Loucy (cell line): Measurements from ENCODE around the gene NXPH1.
A peak's percentile ranks its signal among the peaks of the same experiment; 100 is the strongest.

Source experiments
- H2AFZ ChIP-seq: fragments of 200-600 bp; sonication (generic); 2 replicates; pipeline ENCODE4 v1.6.0; 2016; ENCODE audit warnings: antibody characterized with exemption, mild to moderate bottlenecking, low read length, moderate library complexity
- H3F3A ChIP-seq: fragments of 200-600 bp; 2 replicates; pipeline ENCODE4 v1.6.0; 2016; ENCODE audit warnings: antibody characterized with exemption, low read depth, mild to moderate bottlenecking
- H3K27me3 ChIP-seq: fragments of 200-600 bp; sonication (generic); 2 replicates; pipeline ENCODE4 v1.6.1; 2014; ENCODE audit warnings: low read length, mild to moderate bottlenecking; ENCODE audit not compliant: insufficient read depth, poor library complexity, severe bottlenecking
- H3K36me3 ChIP-seq: fragments of 200-600 bp; sonication (generic); 2 replicates; pipeline ENCODE4 v1.6.1; 2016; ENCODE audit warnings: low read length; ENCODE audit not compliant: insufficient read depth
- H3K4me1 ChIP-seq: fragments of 200-600 bp; sonication (generic); 2 replicates; pipeline ENCODE4 v1.5.1; 2014; ENCODE audit warnings: low read length, mild to moderate bottlenecking; ENCODE audit not compliant: insufficient read depth, poor library complexity, severe bottlenecking
- H3K4me2 ChIP-seq: fragments of 200-600 bp; sonication (generic); 2 replicates; pipeline ENCODE4 v1.6.0; 2014; ENCODE audit warnings: antibody characterized with exemption, low read length, low read depth, mild to moderate bottlenecking; ENCODE audit not compliant: poor library complexity, severe bottlenecking
- H3K4me3 ChIP-seq: fragments of 200-600 bp; sonication (generic); 2 replicates; pipeline ENCODE4 v1.5.1; 2014; ENCODE audit warnings: low read length, mild to moderate bottlenecking, mixed read lengths; ENCODE audit not compliant: poor library complexity, severe bottlenecking
- H3K79me2 ChIP-seq: fragments of 200-600 bp; sonication (generic); 2 replicates; pipeline ENCODE4 v1.6.1; 2014; ENCODE audit warnings: low read length; ENCODE audit not compliant: insufficient read depth
- H3K9ac ChIP-seq: fragments of 200-600 bp; sonication (generic); 2 replicates; pipeline ENCODE4 v1.6.0; 2014; ENCODE audit warnings: mild to moderate bottlenecking, low read depth, low read length, moderate library complexity; ENCODE audit not compliant: poor library complexity, severe bottlenecking
- H3K9me2 ChIP-seq: fragments of 200-600 bp; sonication (generic); replicated peaks from 2 replicates; pipeline ENCODE4 v1.6.1; 2016; ENCODE audit warnings: low read depth, low read length, mixed read lengths
- H3K9me3 ChIP-seq: fragments of 200-600 bp; sonication (generic); 2 replicates; pipeline ENCODE4 v1.6.1; 2014; ENCODE audit warnings: mild to moderate bottlenecking, antibody characterized with exemption, low read length, low read depth; ENCODE audit not compliant: insufficient read depth
- H4K20me1 ChIP-seq: fragments of 200-600 bp; sonication (generic); 2 replicates; pipeline ENCODE4 v1.6.0; 2014; ENCODE audit warnings: antibody characterized with exemption, low read length, mild to moderate bottlenecking; ENCODE audit not compliant: insufficient read depth, poor library complexity, severe bottlenecking
- EZH2phosphoT487 ChIP-seq: fragments of 200-600 bp; IDR thresholded peaks from 2 replicates; pipeline ENCODE4 v1.6.1; 2018; ENCODE audit warnings: antibody characterized with exemption, mild to moderate bottlenecking, moderate library complexity, borderline replicate concordance
- TF ChIP-seq, protein P1 (sequence below): fragments of 200-600 bp; sonication (generic); conservative IDR thresholded peaks from 2 replicates; pipeline ENCODE4 v1.5.1; 2014; ENCODE audit warnings: mild to moderate bottlenecking, antibody characterized with exemption, low read length

NXPH1 gene

DNA sequence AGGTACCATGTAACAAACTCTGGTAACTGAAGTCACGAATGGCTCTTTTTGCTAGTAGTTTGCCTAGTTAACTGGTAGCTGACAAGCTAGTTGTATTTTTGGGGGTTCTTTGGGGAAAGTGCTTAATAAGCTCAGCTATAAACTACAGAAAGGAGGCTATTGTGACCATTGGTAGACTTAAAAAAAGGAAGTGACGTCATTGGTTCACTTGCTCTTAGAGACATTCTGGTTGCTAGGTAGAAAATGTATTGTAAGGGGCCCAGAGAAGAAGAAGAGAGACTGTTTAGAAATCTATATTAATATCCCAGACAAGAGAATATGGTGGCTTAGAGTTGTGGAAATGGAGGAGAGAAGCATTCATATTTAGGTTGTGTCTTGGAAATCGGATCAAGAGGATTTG, 103.0 kb downstream of the NXPH1 start:
- Histone ChIP-seq H3K9ac (no peak overlapping the region), H3K4me2 (no peak overlapping the region), H3K9me2 (no peaks in the 10 kb centered on the region), H3F3A (no peaks in the 10 kb centered on the region), H3K9me3 (no peaks in the 10 kb centered on the region), H2AFZ (peak overlapping the region; percentile 59; the same call in 1 of the 2 replicates), H3K79me2 (no peaks in the 10 kb centered on the region), H3K27me3 (no peaks in the 10 kb centered on the region), H3K4me3 (no peak overlapping the region), H4K20me1 (no peaks in the 10 kb centered on the region), H3K4me1 (no peaks in the 10 kb centered on the region), H3K36me3 (no peaks in the 10 kb centered on the region)
- TF ChIP-seq, protein P1, sequence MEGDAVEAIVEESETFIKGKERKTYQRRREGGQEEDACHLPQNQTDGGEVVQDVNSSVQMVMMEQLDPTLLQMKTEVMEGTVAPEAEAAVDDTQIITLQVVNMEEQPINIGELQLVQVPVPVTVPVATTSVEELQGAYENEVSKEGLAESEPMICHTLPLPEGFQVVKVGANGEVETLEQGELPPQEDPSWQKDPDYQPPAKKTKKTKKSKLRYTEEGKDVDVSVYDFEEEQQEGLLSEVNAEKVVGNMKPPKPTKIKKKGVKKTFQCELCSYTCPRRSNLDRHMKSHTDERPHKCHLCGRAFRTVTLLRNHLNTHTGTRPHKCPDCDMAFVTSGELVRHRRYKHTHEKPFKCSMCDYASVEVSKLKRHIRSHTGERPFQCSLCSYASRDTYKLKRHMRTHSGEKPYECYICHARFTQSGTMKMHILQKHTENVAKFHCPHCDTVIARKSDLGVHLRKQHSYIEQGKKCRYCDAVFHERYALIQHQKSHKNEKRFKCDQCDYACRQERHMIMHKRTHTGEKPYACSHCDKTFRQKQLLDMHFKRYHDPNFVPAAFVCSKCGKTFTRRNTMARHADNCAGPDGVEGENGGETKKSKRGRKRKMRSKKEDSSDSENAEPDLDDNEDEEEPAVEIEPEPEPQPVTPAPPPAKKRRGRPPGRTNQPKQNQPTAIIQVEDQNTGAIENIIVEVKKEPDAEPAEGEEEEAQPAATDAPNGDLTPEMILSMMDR: no peak
- no peak for TF ChIP-seq EZH2phosphoT487

DNA sequence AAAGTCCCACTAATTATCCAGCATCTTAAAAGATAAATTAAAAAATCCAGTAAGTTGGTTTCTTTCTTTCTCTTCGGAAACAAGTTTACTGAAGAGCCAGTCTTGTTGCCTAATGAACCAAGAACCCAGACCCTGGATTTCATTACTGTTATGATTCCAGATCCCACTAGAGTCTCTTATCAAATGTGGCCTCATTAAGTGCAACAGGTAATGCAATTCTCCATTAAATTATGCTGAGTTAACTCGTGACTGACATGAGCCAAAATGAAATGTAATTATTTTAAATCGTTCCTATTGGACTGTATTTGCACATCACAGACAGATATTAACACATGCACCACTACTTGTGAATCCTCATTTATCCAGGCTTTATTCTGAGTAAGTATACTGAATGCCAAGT, 115.6 kb downstream of the NXPH1 start:
- Histone ChIP-seq H3K36me3 (no peaks in the 10 kb centered on the region), H3K27me3 (no peaks in the 10 kb centered on the region), H3F3A (no peaks in the 10 kb centered on the region), H3K4me1 (peaks cover 24% of the 10 kb centered on the region), H3K79me2 (no peaks in the 10 kb centered on the region), H3K9me3 (no peaks in the 10 kb centered on the region), H3K4me3 (no peak overlapping the region), H2AFZ (no peak overlapping the region), H4K20me1 (no peaks in the 10 kb centered on the region), H3K9me2 (no peaks in the 10 kb centered on the region), H3K9ac (no peak overlapping the region), H3K4me2 (no peak overlapping the region)
- TF ChIP-seq, protein P1: no peak
- TF ChIP-seq EZH2phosphoT487: no peak

DNA sequence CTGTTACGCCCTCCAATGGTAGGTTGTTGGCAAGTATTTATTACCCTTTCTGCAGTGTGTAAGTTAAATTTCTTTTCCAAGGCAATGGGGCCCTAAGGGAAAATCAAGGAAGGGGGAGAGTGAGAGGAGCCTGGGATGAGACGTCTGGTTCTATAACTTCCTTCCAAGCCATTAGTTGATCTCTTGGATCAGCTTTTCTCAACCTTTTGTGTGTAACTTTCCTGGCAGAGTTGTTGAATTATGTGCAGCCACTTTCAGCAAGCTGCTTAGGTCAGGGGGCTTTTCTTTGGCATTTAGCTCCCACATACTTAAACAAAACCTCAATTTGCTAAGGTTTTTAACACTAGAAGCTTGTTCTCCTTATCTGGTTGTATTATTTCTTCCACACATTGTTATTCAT, 127.1 kb downstream of the NXPH1 start:
- H4K20me1 ChIP-seq: no peaks in the 10 kb centered on the region
- TF ChIP-seq, protein P1: no peak; the same call in 1 of the 2 replicates
- no peak for TF ChIP-seq EZH2phosphoT487

More for the DNA sequence above, 127.1 kb downstream of the NXPH1 start:
- Histone ChIP-seq H2AFZ (peak overlapping the region; percentile 57; the same call in 1 of the 2 replicates), H3F3A (no peaks in the 10 kb centered on the region), H3K9ac (no peak overlapping the region), H3K4me1 (peaks cover 34% of the 10 kb centered on the region), H3K4me3 (no peak overlapping the region), H3K4me2 (no peak overlapping the region), H3K27me3 (no peaks in the 10 kb centered on the region), H3K9me3 (no peaks in the 10 kb centered on the region), H3K79me2 (no peaks in the 10 kb centered on the region), H3K36me3 (no peaks in the 10 kb centered on the region), H3K9me2 (no peaks in the 10 kb centered on the region)
